ENCODE measurements around the gene PIK3CD. TPM values are rescaled to one million over a fixed set of nuclear protein-coding genes. Genes with fewer than 3 reads are reported as not detected.
"Not testable (repeated sequence)": the region's sequence is repeated elsewhere in the genome, so short reads cannot be mapped to it uniquely, and the experiment has no call there.

The PIK3CD gene
- total and polyA plus RNA-seq, 9 donors = 1.4 to 3.5 (median 2.2) TPM

- H3K4me1 ChIP-seq (ENCODE audit: control insufficient read depth, insufficient read depth, low read length) = no peaks in the 10 kb centered on the region
- no peak overlapping the region for H3K4me3 ChIP-seq (ENCODE audit: low read length)
- no peak overlapping the region for H3K27ac ChIP-seq (ENCODE audit: low read length)
- WGBS (ENCODE audit: insufficient coverage) = 94% methylated on average over 12 of the region's 14 CpGs
- DNase-seq = no peak
- no peaks in the 10 kb centered on the region for H3K27me3 ChIP-seq (ENCODE audit: control insufficient read depth, insufficient read depth, low read length)
- H3K36me3 ChIP-seq (ENCODE audit: control insufficient read depth, insufficient read depth, low read length) = peaks cover 59% of the 10 kb centered on the region
- no peaks in the 10 kb centered on the region for H3K9me3 ChIP-seq (replicated peaks; ENCODE audit: control insufficient read depth, low read depth, low read length)
Observed at GRCh38 chr1:9749361-9749760, 97.8 kb downstream of the PIK3CD start.

GRCh38 chr1:9751971-9752370 is 100.4 kb downstream of the PIK3CD start:
- no peak overlapping the region for H3K27ac ChIP-seq (ENCODE audit: low read length)

GRCh38 chr1:9753121-9753531 is 101.6 kb downstream of the PIK3CD start:
- Histone ChIP-seq H3K4me1 (ENCODE audit: control insufficient read depth, insufficient read depth, low read length) (no peaks in the 10 kb centered on the region), H3K9me3 (replicated peaks; ENCODE audit: control insufficient read depth, low read depth, low read length) (no peaks in the 10 kb centered on the region), H3K27me3 (ENCODE audit: control insufficient read depth, insufficient read depth, low read length) (no peaks in the 10 kb centered on the region), H3K36me3 (ENCODE audit: control insufficient read depth, insufficient read depth, low read length) (peaks cover 47% of the 10 kb centered on the region), H3K27ac (ENCODE audit: low read length) (no peak overlapping the region), H3K4me3 (ENCODE audit: low read length) (no peak overlapping the region)
- 92% methylated on average over 9 of the region's 12 CpGs for WGBS (ENCODE audit: insufficient coverage)
- DNase-seq = no peak

More at GRCh38 chr1:9751971-9752370, 100.4 kb downstream of the PIK3CD start:
- no peak for DNase-seq
- no CpG with 5 or more reads among the region's 3 CpGs for WGBS (ENCODE audit: insufficient coverage)
- Histone ChIP-seq H3K4me1 (ENCODE audit: control insufficient read depth, insufficient read depth, low read length) (no peaks in the 10 kb centered on the region), H3K36me3 (ENCODE audit: control insufficient read depth, insufficient read depth, low read length) (peaks cover 47% of the 10 kb centered on the region), H3K9me3 (replicated peaks; ENCODE audit: control insufficient read depth, low read depth, low read length) (no peaks in the 10 kb centered on the region), H3K27me3 (ENCODE audit: control insufficient read depth, insufficient read depth, low read length) (no peaks in the 10 kb centered on the region), H3K4me3 (ENCODE audit: low read length) (no peak overlapping the region)

- Histone ChIP-seq H3K4me1 (ENCODE audit: control insufficient read depth, insufficient read depth, low read length) (peaks cover 3% of the 10 kb centered on the region), H3K27ac (ENCODE audit: low read length) (no peak overlapping the region), H3K36me3 (ENCODE audit: control insufficient read depth, insufficient read depth, low read length) (peaks cover 32% of the 10 kb centered on the region), H3K9me3 (replicated peaks; ENCODE audit: control insufficient read depth, low read depth, low read length) (no peaks in the 10 kb centered on the region), H3K4me3 (ENCODE audit: low read length) (no peak overlapping the region), H3K27me3 (ENCODE audit: control insufficient read depth, insufficient read depth, low read length) (no peaks in the 10 kb centered on the region)
- no peak for DNase-seq
- 78% methylated on average over 4 of the region's 10 CpGs for WGBS (ENCODE audit: insufficient coverage)
Observed at GRCh38 chr1:9755441-9755995, 104.0 kb downstream of the PIK3CD start.

GRCh38 chr1:9758559-9759121 is 107.1 kb downstream of the PIK3CD start:
- no peak overlapping the region for H3K4me3 ChIP-seq (ENCODE audit: low read length)
- H3K27me3 ChIP-seq (ENCODE audit: control insufficient read depth, insufficient read depth, low read length) = no peaks in the 10 kb centered on the region
- no peaks in the 10 kb centered on the region for H3K9me3 ChIP-seq (replicated peaks; ENCODE audit: control insufficient read depth, low read depth, low read length)
- H3K4me1 ChIP-seq (ENCODE audit: control insufficient read depth, insufficient read depth, low read length) = peaks cover 8% of the 10 kb centered on the region
- 75% methylated on average over 3 of the region's 10 CpGs for WGBS (ENCODE audit: insufficient coverage)
- no peak overlapping the region for H3K27ac ChIP-seq (ENCODE audit: low read length)
- DNase-seq = no peak
- H3K36me3 ChIP-seq (ENCODE audit: control insufficient read depth, insufficient read depth, low read length) = peaks cover 15% of the 10 kb centered on the region

GRCh38 chr1:9759939-9760338 is 108.4 kb downstream of the PIK3CD start:
- Histone ChIP-seq H3K4me1 (ENCODE audit: control insufficient read depth, insufficient read depth, low read length) (peaks cover 8% of the 10 kb centered on the region), H3K27ac (ENCODE audit: low read length) (peak overlapping the region; percentile 62), H3K4me3 (ENCODE audit: low read length) (no peak overlapping the region), H3K27me3 (ENCODE audit: control insufficient read depth, insufficient read depth, low read length) (no peaks in the 10 kb centered on the region), H3K9me3 (replicated peaks; ENCODE audit: control insufficient read depth, low read depth, low read length) (no peaks in the 10 kb centered on the region), H3K36me3 (ENCODE audit: control insufficient read depth, insufficient read depth, low read length) (peaks cover 7% of the 10 kb centered on the region)
- no peak for DNase-seq
- WGBS (ENCODE audit: insufficient coverage) = 89% methylated on average over 1 of the region's 2 CpGs

GRCh38 chr1:9760824-9761223 is 109.3 kb downstream of the PIK3CD start:
- 94% methylated on average over 6 of the region's 6 CpGs for WGBS (ENCODE audit: insufficient coverage)
- Histone ChIP-seq H3K4me1 (ENCODE audit: control insufficient read depth, insufficient read depth, low read length) (peaks cover 8% of the 10 kb centered on the region), H3K36me3 (ENCODE audit: control insufficient read depth, insufficient read depth, low read length) (peaks cover 3% of the 10 kb centered on the region), H3K27ac (ENCODE audit: low read length) (no peak overlapping the region), H3K9me3 (replicated peaks; ENCODE audit: control insufficient read depth, low read depth, low read length) (no peaks in the 10 kb centered on the region), H3K27me3 (ENCODE audit: control insufficient read depth, insufficient read depth, low read length) (no peaks in the 10 kb centered on the region), H3K4me3 (ENCODE audit: low read length) (no peak overlapping the region)
- no peak for DNase-seq

GRCh38 chr1:9761855-9762254 is 110.3 kb downstream of the PIK3CD start:
- Histone ChIP-seq H3K4me3 (ENCODE audit: low read length) (no peak overlapping the region), H3K9me3 (replicated peaks; ENCODE audit: control insufficient read depth, low read depth, low read length) (no peaks in the 10 kb centered on the region), H3K4me1 (ENCODE audit: control insufficient read depth, insufficient read depth, low read length) (peaks cover 8% of the 10 kb centered on the region), H3K36me3 (ENCODE audit: control insufficient read depth, insufficient read depth, low read length) (peaks cover 3% of the 10 kb centered on the region), H3K27ac (ENCODE audit: low read length) (no peak overlapping the region), H3K27me3 (ENCODE audit: control insufficient read depth, insufficient read depth, low read length) (no peaks in the 10 kb centered on the region)
- 100% methylated on average over 4 of the region's 9 CpGs for WGBS (ENCODE audit: insufficient coverage)
- DNase-seq = peak; percentile 27

GRCh38 chr1:9762446-9762845 is 110.9 kb downstream of the PIK3CD start:
- H3K4me1 ChIP-seq (ENCODE audit: control insufficient read depth, insufficient read depth, low read length); H3K27ac ChIP-seq (ENCODE audit: low read length); H3K9me3 ChIP-seq (replicated peaks; ENCODE audit: control insufficient read depth, low read depth, low read length); DNase-seq; H3K36me3 ChIP-seq (ENCODE audit: control insufficient read depth, insufficient read depth, low read length); H3K27me3 ChIP-seq (ENCODE audit: control insufficient read depth, insufficient read depth, low read length); H3K4me3 ChIP-seq (ENCODE audit: low read length): not testable (repeated sequence)
- 94% methylated on average over 25 of the region's 25 CpGs for WGBS (ENCODE audit: insufficient coverage)

GRCh38 chr1:9763914-9764313 is 112.4 kb downstream of the PIK3CD start:
- H3K9me3 ChIP-seq (replicated peaks; ENCODE audit: control insufficient read depth, low read depth, low read length) = no peaks in the 10 kb centered on the region
- no peaks in the 10 kb centered on the region for H3K27me3 ChIP-seq (ENCODE audit: control insufficient read depth, insufficient read depth, low read length)
- no peak overlapping the region for H3K4me3 ChIP-seq (ENCODE audit: low read length)
- H3K36me3 ChIP-seq (ENCODE audit: control insufficient read depth, insufficient read depth, low read length) = peaks cover 3% of the 10 kb centered on the region
- H3K4me1 ChIP-seq (ENCODE audit: control insufficient read depth, insufficient read depth, low read length) = peaks cover 5% of the 10 kb centered on the region
- no peak for DNase-seq
- H3K27ac ChIP-seq (ENCODE audit: low read length) = no peak overlapping the region
- WGBS (ENCODE audit: insufficient coverage) = 90% methylated on average over 2 of the region's 2 CpGs

- H3K4me1 ChIP-seq (ENCODE audit: control insufficient read depth, insufficient read depth, low read length) = peaks cover 4% of the 10 kb centered on the region
- peaks cover 3% of the 10 kb centered on the region for H3K36me3 ChIP-seq (ENCODE audit: control insufficient read depth, insufficient read depth, low read length)
- no peak overlapping the region for H3K27ac ChIP-seq (ENCODE audit: low read length)
- no peaks in the 10 kb centered on the region for H3K9me3 ChIP-seq (replicated peaks; ENCODE audit: control insufficient read depth, low read depth, low read length)
- WGBS (ENCODE audit: insufficient coverage) = 36% methylated on average over 1 of the region's 3 CpGs
- H3K27me3 ChIP-seq (ENCODE audit: control insufficient read depth, insufficient read depth, low read length) = no peaks in the 10 kb centered on the region
- no peak for DNase-seq
- no peak overlapping the region for H3K4me3 ChIP-seq (ENCODE audit: low read length)
Observed at GRCh38 chr1:9764550-9764949, 113.0 kb downstream of the PIK3CD start.

All from muscle of leg (tissue), 11 donors.